IPS-18c (cell line): ENCODE results near the gene COL24A1.
"Not testable (repeated sequence)": the region's sequence is repeated elsewhere in the genome, so short reads cannot be mapped to it uniquely, and the experiment has no call there.

Experiments used
- H3K4me3 ChIP-seq: 2 replicates; pipeline ENCODE4 v1.7.0; 2013; ENCODE audit warnings: low read depth, mild to moderate bottlenecking, low read length, moderate library complexity; ENCODE audit not compliant: insufficient read depth
- H3K9me3 ChIP-seq: one replicate; pipeline ENCODE4 v1.6.1; 2013; ENCODE audit warnings: mild to moderate bottlenecking, low read length, moderate library complexity; ENCODE audit not compliant: control insufficient read depth, insufficient read depth

The COL24A1 gene

DNA sequence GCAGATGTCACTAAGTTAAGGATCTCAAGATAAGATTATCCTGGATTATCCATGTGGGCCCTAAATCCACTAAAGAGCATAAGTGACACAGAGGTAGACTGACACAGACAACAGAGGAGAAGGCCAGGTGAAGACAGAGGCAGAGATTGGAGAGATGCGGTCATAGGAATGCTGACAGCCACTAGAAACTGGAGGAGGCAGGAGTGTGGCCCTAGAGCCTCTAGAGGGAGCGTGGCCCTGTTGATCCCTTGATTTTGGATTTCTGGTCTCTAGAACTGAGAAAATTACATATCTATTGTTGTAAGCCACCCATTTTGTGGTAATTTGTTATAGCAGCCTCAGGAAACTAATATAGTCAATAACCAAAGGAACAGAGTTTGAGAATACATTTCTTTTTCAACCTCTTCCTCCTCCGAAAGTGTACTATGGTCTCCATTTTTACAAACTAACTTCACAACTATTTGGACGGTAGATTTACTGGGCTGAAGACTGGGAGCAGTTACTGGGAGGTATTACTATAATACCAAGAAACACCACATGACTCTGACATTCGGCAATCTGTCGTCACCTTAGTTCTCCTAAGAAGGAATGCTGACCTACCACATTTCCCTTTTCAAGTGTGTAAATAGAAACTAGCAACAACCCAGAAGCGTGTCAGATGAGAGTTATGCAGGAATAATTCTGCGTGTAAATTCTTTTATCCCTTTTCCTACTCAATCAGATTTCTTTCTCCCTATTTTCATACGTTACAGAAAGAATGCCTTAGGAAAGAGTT lies 332.3 kb downstream of the COL24A1 start:
- no peak overlapping the region for H3K4me3 ChIP-seq
- no peaks in the 10 kb centered on the region for H3K9me3 ChIP-seq

DNA sequence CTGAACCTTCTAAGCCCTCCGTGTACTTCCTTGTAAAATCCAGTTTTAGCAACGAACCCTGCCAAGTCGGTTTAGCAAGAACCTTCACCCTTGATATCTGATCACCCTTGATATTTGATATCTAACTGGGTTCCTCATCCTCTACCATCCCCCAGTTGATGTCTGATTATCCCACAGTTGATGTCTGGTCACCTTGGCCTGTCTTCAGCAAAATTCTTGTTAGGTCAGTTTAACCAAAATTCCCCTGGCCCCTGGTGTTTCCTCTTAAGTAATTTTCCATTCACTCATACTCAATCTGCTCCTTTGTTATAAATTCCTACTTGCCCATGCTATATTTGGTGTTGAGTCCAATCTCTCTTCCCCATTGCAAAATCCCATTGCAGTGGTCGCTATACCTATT lies 333.9 kb downstream of the COL24A1 start:
- Histone ChIP-seq H3K4me3 (no peak overlapping the region), H3K9me3 (no peaks in the 10 kb centered on the region)

DNA sequence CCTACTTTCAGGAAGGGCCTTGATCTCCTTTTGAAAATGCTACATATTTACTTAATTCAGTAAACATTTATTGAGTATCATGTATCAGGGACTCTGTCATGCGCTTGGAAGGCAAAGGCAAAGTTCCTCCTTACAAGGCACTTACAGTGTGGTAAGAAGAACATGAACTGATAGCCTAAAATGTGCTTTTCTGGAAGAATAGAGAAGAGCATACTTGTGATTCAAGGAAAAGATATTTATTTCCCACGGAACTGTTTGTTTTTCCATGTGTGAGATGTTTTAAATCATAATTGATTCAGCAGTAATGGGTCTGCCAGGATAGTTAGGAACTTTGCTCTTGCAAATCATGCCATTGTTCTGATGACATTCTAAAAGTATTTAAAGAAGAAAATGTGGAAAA lies 338.2 kb downstream of the COL24A1 start:
- H3K9me3 ChIP-seq: no peaks in the 10 kb centered on the region
- H3K4me3 ChIP-seq: no peak overlapping the region

DNA sequence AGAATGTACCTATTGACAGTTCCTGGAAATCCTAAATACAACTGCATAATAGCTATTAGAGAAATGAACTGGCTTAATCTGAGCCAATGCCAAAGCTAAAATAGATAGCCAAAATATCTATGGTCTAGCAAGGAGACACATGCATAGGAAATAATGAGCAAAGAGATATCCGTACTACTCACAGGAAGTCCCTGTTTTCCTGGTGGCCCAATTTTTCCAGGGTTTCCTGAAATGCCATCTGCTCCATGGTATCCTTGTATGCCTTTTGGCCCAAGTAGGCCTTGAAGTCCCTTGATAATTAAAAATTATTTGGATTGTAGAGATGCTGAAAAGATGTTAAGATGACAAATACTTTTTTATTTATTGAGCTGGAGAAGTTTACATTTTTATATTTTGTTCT lies 340.0 kb downstream of the COL24A1 start:
- H3K9me3 ChIP-seq: no peaks in the 10 kb centered on the region
- no peak overlapping the region for H3K4me3 ChIP-seq

DNA sequence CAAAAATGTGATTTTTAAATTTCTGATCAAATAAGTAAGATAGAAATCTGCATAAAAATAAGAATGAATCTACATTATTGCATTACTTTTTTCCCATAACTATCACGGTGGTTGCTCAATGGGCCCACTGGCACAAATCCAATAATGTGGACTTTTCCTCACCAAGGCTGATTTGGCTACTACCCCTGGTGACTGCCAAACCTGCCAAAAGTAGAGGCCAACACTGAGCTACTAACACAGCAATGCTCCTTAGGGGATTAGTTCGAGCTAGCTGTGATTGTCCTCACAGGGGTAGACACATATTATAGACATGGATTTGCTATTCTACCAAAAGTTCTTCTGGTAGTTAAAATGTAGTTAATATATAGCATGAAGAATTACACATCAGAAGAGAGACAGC lies 340.7 kb downstream of the COL24A1 start:
- no peak overlapping the region for H3K4me3 ChIP-seq
- no peaks in the 10 kb centered on the region for H3K9me3 ChIP-seq

DNA sequence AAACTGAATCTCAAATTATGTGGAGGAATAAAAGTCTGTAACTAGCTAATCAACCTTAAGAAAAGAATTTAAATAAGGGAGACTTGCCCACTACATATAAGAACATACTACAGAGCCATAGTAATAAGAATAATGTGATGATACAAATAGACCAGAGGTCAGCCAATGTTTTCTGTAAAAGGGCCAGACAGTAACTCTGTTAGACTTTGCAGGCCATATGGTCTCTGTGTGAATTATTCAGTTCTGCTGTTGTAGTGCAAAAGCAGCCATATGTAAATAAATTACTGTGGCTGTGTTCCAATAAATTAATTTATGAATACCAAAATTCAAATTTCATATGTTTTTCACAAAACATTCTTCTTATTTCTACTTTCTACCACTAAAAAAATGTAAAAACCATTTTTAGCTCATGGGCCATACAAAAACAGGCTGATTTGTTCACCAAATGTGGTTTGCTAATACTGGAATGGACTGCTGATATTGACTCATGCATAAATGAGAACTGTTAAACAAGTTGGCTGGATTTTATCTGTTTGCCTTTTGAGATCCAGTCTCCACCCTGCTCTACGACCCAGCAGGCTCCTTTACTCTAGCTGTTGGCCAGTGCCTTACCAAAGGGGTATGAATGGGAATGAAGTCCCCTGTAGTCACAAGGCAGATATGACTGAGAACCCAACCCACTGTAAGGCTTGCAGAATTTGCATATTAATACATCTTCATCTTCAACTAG lies 350.2 kb downstream of the COL24A1 start:
- H3K9me3 ChIP-seq: no peaks in the 10 kb centered on the region

DNA sequence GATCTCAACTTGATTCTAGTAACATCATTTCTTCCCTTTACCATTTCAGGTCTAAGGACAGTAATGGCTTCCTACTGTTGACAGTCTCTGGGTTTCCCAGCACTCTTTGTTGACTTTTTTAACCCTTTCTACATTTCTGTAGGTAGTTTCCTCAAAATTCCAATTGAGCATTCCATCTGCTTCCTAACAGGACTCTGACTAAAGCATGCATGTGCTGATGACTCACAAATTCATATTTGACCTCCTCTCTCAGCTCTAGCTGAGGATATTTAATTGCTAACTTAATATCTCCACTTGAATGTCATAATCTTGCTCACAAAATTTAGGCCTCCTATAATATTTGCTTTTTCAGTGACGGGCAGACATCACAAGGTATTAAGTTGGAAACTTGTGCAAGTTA lies 355.1 kb downstream of the COL24A1 start:
- H3K9me3 ChIP-seq: no peaks in the 10 kb centered on the region
- H3K4me3 ChIP-seq: no peak overlapping the region

More for the DNA sequence above, 350.2 kb downstream of the COL24A1 start:
- H3K4me3 ChIP-seq: no peak overlapping the region

DNA sequence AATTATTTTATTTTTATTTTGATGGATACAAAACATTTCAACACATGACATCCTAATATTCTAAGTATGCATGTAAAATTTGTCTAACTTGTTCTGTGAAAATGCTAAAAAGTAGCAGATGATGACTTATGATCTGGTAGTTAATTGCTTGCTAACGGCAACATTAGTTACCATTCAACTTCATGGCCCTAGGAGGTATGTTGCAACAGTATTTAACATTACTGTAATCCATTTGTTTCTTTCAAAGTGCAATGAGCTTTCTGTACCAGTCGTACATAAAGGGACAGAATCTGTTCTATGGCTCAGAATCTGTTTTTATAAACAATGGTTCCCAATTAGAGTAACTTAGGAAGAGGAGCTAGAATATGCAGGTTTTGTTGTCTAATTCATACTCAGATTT lies 356.8 kb downstream of the COL24A1 start:
- no peaks in the 10 kb centered on the region for H3K9me3 ChIP-seq

DNA sequence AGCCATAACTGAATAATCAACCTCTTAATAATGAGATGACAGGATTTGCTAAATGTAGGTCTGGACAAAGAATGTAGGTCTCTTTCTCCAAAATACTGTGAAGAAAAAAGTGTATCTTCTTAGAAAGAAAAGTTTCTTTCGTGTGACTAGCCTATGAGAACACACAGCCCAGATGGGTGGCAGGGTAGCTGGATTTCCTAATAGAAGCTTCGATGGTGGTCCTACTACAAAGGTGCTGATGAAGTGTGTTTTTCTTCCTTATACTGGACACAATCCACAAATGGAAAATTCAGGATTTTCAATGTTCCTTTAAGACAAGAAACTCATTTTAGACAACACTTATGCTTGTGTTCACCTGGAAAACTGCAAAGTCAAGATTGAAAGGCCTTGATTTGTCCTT lies 358.2 kb downstream of the COL24A1 start:
- no peak overlapping the region for H3K4me3 ChIP-seq

More for the DNA sequence above, 356.8 kb downstream of the COL24A1 start:
- no peak overlapping the region for H3K4me3 ChIP-seq

DNA sequence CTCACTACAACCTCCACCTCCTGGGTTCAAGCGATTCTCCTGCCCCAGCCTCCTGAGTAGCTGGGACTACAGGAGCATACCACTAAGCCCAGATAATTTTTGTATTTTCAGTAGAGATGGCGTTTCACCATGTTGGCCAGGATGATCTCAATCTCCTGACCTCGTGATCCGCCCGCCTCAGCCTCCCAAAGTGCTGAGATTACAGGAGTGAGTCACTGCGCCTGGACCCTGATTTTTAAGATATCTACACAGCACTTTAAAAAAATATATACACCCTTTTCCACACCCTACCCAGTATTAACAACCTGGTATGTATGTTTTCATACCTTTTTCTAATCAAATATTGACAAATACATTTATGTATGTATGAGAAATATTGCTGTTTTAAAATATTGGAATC lies 379.6 kb downstream of the COL24A1 start:
- not testable (repeated sequence) for H3K4me3 ChIP-seq, H3K9me3 ChIP-seq

More for the DNA sequence above, 358.2 kb downstream of the COL24A1 start:
- no peaks in the 10 kb centered on the region for H3K9me3 ChIP-seq

DNA sequence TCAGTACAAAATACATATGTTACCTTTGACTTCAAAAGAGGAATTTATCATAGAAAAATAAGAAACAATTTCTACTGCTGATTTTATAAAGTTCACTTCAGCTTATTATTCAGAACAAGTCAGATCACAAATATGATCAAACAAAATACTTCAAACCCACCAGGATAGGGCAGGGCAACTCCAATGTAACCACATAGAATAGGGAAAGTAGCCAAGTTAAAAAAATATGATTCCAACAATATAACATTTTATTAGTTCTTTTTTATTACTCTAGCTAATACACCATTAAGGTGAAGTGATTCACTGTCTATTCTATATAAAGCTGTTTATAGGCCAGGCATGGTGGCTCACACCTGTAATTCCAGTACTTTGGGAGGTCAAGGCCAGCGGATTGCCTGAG lies 393.8 kb downstream of the COL24A1 start:
- H3K4me3 ChIP-seq: no peak overlapping the region
- H3K9me3 ChIP-seq: no peaks in the 10 kb centered on the region

DNA sequence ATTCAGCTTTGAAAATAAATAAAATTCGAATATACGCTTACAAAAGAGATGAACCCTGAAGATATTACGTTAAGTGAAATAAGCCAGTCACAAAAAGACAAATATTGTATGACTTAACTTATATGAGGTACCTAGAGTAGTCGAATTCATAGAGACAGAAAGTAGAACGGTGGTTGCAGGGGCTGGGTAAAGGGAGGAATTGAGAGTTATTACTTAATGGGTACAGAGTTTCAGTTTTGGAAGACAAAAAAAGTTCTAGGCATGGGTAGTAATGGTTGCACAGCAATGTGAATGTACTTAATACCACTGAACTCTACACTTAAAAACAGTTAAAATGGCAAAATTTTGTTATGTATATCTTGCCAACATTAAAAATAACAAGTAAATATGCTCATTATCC lies 399.7 kb downstream of the COL24A1 start:
- Histone ChIP-seq H3K4me3 (no peak overlapping the region), H3K9me3 (no peaks in the 10 kb centered on the region)

DNA sequence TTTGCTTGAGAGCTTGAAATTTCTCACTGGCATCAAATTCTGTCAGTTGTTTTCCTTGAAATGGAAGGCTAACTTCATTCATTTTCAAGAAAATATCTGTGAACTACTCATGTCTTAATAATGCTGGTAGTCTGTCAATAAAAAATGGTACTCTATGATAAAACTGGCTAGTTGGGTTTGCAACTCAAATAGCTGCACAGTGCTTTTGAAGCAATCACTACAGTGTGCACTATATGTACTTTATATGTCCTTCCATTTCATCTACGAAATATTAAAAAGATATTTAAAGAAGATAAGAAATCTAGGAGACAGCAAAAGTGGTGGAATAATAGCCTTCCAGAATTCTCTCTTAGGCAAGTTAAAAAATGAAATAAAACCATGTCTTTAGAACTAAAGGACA lies 408.5 kb downstream of the COL24A1 start:
- Histone ChIP-seq H3K4me3 (no peak overlapping the region), H3K9me3 (no peaks in the 10 kb centered on the region)

DNA sequence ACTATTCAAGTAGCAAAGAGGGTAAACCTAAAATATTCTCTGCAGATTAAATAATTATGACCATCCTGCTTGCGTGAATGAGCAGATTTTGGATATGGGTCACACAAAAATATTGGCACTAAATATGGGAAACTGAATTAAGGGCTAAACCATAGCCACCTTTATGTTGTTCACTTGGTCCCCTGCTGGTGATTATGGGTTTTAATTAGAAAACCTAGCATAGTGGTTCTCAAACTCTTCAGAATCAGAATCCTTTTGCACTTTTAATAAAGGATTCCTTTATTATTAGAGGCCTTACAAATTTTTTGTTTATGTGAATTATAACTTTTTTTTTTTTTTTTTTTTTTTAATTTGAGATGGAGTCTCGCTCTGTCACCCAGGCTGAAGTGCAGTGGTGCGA lies 409.8 kb downstream of the COL24A1 start:
- H3K4me3 ChIP-seq: no peak overlapping the region
- H3K9me3 ChIP-seq: peaks cover 2% of the 10 kb centered on the region

DNA sequence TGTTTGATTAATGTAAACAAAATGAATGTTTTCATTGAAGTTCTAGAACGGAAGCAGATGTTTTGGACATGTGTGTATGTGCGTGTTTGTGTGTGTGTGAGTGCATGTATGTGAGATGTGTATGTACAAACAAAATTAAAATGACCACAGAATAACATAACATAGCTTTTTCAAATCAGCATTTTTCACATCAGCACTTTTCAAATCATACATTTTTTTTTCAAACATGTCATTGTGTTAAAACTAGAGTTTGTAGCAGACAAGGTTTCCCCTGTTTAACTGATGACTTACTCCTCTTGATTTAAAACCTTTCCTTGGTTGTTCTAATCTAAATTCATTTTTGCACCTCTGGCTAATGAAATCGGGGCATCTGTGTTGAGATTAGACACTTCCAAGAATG lies 412.8 kb downstream of the COL24A1 start:
- H3K9me3 ChIP-seq: peaks cover 2% of the 10 kb centered on the region

DNA sequence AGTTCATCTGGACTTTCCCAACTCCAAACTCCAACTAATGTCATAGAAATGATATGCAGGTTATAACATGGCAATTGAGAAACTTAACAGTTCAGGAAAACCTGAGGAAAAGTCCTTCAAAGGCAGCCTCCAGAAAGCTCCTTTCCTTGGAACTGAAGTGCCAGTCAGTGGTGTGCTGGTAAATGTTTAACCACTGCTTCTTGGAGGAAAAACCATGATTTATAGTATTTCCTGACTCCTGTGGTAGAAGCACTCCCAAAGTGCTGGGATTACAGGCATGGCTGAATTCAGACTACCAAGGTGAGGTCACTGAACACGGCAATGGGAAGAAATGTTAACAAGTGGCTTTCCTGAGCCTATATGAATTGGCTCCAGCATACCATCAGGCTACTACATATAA lies 421.6 kb downstream of the COL24A1 start:
- no peak overlapping the region for H3K4me3 ChIP-seq

More for the DNA sequence above, 412.8 kb downstream of the COL24A1 start:
- no peak overlapping the region for H3K4me3 ChIP-seq

DNA sequence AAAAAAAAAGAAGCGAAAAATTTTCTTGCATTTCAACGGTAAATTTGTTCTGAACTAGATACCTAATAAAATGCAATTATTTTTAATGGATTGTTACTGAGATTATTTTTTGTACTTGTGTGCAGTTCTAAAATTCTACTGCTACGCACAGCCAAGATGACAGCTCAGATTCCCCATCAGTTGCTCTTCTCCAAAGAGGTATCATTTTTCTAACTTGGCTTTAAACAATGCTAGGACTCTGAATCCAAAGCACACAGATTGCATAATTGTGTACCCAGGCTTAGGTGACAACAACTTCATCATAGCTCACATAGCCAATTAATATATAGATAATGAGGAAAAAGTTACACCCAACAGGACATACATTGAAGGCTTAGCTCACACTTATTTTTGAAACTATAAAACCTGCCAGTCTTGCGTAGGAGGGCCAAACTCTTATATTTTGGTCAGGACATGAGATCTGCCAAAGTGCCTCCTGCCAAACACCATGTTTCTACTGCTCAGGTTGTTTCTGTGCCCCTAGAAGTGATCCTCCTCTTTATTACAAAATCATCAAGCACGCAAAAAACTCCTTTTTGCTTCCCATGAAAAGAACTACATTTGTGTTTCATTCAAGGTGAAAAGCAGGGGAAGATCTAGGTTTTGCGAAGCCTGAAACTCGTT lies 437.8 kb downstream of the COL24A1 start:
- Histone ChIP-seq H3K9me3 (peaks cover 2% of the 10 kb centered on the region), H3K4me3 (no peak overlapping the region)

More for the DNA sequence above, 421.6 kb downstream of the COL24A1 start:
- H3K9me3 ChIP-seq: no peaks in the 10 kb centered on the region
